ENCODE data around the gene NWD2.

NWD2 gene

DNA sequence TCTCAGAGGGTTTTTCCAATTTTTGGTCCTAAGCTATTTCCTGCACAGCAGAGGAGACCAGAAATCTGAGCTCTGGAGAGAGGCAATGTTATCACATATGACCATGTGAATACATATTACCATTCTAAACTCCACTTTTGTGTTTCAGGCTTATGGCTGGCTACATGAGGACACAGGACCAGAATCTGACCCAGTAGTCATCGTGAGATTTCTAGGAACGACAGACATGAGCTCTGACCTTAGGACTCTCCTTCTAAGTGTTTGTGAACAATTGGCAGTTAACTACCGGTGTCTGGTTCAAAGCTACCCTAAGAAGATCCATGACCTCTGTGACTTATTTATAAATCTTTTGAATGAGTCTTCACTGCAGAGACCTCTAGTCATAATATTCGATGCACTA is 198.6 kb downstream of the NWD2 start:
- DNase-seq = no peak

DNA sequence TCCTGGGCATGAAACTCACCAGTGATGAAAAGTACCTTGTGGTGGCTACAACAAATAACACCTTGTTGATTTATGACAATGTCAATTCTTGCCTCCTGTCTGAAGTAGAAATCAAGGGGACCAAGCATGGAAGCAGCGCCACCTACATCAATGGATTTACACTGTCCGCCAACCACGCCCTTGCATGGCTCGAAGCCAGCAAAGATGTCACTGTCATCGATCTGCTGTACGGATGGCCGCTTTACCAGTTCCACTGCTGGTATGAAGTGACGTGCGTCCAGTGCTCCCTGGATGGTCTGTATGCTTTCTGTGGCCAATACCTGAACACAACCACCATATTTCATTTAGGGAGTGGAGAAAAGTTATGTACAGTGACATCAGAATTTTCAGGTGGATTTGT is 200.5 kb downstream of the NWD2 start:
- DNase-seq = no peak

DNA sequence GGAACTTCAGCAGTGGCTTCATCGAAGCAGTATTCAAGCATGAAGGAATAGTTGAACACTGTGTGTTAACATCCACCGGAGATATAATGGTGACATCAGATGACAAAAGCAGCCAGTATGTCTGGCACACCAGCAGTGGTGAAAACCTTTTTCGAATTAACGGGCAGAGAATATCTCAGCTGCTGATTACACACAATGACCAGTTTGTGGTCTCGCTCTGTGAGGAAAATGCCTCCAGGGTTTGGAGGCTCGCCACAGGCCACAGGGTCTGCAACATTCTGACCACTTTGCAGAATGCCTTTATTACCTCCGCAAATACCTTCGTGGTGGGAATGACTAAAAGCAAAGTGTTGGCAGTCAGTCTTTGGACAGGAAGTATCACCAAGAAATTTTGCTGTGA is 201.5 kb downstream of the NWD2 start:
- no peak for DNase-seq

DNA sequence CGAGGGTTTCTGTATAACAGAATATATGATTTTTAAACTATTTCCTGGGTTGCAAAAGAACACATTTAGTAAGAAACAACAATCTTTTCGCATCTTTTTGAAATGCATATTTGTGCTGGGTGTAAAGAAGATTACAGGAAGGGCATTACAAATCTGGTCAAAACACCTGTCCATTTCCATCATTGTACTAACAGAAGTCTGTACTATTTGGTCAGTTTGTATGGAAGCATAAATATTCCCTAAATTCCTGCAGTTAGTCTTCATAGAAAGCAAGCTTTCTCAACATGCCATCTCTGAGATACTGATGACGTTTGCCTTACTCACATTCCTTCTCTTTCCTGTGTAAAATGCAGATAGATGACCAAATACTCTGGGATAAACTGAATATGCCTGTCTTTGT is 203.3 kb downstream of the NWD2 start:
- no peak for DNase-seq

DNA sequence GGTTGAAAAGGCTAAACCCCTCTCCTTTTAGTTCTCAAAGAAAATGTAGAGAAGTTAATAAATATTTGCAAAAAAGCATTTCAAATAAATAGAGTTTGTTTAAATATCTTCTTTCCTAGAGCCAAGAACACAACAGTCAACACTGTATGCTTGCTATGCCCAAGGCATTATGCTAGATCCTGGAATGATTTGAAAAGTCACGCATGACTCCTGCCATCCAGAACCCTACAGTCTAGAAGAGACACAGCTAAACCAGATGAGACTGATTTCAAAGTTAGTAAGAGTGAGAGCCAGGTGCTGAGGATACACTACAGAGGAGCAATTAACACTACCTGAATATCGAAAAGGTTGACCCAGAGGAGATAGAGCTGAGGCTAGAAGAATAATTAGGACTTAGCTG is 205.8 kb downstream of the NWD2 start:
- no peak for DNase-seq

DNA sequence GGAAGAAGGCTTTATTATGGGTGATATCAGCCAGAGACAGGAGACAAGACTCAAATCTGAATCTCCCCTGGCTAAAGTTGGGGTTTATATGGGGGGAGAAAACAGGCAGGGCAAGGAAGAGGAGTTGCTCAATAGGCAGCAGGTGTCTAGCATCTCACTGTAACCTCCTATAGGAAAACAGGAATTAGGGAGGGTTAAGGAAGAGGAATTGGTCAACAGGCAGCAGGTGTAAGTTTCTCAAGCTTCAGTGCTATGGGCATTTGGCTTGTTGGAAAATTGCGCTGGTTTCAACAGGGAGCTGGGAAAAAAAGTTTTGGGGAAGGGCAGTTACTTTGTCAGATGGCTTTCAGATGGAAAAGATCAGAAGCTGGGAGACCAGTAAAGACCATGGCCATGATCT is 206.4 kb downstream of the NWD2 start:
- no peak for DNase-seq

DNA sequence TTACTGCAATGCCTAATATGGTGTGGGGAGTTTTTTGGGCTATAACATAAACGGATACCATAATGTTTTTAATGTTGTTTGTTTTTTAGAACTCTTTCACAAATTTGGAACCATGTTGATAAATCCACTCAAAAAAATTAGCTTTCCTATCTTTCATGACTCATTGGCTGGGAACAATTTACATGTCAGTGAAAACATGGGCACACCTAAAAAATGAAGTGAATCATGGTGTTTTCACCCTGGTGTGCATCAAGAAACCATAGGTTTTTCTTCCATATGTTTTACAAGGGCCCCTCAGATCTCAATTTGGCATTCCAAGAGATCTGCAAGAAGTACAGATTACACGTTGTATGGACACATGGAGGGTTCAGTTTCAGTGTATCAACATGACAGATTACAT is 207.1 kb downstream of the NWD2 start:
- no peak for DNase-seq

DNA sequence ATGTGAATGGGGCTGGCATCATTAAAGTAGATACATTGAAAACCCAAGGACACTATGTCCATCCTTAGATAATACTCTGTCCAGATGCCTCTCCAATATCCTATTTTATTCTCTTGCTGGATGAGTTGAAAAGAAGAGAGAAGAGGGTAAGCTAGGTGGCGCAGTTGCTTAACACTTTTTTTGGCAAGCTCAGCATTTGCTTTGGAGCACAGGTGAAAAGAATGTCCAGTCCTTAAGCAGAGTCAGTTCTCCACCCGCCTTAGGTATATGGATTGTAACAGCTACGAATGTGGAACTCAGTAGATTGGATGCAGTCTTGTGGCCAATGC is 208.4 kb downstream of the NWD2 start:
- peak; percentile 41 for DNase-seq

DNA sequence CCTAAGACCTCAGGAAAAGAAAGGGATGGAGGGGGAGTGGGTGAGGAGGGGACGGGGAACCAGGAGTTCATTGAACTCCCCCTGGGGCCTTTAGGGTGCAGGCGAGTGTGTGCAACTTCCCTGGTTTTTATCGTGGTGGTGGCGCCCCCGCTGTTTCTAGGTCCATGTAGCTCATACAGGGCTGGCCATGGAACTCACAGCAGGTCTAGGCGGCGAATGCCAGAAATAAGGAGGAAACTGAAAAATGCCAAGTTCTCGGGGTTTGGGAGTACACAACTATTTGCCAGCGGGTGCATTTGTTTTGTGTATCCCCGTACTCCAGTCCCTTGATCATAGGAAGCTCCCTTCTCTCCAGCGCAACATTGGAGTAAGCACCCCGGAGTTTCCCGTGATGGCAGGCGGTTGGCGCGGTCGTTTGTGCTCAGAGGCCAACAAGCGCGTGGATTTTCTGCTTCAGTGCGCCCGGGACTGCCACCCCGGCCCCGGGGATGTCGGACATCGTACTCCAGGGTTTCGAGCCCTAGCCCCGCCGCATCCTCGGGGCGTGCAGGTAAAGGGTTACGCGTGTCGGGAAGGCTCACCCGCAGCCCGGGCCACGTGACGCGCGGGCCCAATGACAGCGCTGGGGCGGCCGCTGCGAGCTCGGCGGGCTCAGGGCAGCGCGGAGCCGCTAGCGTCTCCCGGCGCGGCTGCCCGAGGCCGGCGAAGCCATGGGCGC is 208.9 kb downstream of the NWD2 start:
- DNase-seq = no peak

DNA sequence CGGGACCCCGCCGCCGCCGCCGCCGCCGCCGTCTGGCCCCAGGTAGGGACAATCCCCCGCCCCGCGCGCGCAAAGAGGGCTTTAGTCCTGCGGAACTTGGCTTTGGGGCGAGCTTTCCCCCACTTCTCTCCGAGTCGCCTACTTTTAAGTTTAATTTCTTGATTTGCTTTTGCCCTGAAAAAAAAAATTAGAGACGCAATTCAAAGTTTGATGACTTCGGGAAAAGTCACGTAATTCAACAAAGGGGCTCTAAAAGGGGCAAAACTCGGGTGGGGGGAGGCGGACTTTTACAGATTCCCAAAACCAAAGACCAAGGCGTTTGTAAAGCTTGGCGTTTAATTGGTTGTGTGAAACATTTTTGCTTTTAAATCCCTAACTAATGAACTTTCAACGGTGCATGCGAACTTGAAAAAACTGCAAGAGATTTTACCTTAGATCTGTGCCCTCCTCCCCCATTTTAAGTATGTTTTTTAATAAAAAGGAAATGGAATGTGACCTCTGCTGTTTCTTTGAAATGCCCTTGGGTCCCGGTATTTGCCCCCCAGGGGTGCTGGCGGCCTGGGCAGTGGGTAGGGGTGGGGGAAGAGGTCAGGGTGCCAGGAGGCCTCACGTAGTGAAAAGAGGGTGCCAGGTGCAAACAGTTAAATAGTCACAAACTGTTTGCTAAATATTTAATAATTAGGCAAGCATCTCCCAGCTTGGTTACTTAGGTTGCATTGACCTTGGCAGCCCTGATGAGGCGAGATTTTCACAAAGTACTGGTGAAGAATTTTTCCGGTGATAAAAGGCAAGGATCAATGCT is 209.7 kb downstream of the NWD2 start:
- DNase-seq = no peak

DNA sequence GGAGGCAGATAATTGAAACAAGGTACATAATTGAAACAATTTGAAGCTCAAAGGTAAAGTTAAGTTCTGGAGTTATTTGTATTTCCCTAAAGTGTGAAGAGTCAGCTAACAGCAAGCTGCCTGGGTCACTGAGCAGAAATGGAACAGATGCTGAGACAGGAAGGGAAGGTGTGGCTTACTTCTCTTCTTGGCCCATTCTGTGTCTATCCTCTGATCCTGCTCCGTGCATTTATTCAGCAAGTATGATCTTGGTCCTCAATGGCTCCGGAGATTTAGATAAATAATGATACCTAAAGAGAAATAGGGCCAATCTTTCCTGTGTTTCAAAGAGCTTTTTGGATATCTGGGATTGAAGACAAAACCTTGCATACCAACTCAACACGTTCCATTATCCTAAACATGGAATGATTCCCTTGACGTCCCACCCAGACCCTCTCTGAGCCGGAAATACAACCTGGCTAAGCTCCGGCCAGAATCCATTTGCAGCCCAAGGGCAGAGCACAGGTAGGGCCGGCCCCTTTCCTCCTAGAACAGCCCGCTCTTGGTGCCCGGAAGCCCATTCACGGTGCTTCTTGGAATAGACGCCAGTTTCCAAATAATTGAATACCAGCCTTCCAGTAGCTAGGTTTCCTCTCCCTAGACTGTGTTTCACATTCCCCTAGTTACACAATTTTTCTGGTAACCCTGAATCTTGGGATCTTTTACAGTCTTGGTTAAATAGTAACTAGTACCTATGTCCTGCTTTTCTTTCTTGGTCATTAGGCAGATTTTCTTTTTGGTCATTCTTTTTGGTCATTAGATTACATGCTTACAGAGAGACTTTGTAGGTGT is 211.0 kb downstream of the NWD2 start:
- DNase-seq = no peak

DNA sequence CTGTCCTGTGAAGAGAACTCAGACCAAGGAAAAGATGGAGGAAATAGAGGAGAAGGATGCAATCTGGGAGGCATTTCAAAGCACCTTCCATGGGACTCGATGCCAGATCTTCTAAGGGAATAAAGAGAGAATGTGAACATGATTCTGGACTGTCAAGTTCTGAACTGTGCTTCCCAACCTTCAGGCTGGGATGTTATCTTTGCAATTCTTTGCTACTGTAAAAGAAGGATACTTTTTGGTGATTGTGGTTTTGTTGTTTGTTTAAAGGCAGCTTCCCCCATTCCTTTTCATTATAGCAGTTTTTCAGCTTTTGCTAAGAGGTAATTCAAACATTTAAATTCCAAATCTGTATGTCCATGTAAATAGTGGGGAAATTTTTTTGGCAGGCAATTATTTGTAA is 217.3 kb downstream of the NWD2 start:
- DNase-seq = no peak

DNA sequence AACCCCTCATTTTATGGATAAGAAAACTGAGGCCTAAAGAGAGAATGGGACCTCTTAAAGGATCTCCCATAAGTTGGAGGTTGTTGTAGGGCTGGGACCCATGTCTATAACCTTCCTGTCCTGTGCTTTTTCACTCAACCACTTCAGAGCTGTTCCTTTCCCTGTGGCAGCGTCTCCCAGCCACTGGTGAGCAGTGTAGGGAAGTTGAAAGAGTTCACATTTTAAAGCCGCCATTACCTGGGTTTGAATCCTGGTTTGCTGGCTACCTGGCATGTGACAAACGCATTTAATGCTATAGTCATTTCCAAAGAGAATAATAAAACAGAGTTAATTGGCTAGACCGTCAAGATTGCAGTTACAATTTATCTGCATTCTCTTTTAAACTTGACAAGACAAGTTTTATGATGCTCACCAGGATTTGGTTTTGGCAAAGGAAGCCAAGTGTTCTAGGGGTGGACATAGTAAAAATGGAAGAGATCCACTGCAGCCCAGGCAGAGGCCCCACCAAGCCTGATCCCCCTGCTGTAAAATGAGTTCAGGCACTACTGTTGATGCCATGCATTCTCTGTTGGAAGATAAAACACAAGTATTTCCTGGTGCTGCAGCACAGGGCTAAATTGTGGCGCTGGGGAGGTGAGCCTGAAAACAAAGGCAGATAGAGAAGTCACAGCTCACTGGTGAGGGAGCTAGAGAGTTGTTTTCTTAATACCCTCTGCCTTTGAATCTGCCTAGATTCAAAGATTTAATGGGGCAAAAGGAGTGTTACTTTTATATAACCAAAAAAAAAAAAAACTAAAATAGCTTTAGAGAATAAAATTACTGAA is 218.7 kb downstream of the NWD2 start:
- no peak for DNase-seq

DNA sequence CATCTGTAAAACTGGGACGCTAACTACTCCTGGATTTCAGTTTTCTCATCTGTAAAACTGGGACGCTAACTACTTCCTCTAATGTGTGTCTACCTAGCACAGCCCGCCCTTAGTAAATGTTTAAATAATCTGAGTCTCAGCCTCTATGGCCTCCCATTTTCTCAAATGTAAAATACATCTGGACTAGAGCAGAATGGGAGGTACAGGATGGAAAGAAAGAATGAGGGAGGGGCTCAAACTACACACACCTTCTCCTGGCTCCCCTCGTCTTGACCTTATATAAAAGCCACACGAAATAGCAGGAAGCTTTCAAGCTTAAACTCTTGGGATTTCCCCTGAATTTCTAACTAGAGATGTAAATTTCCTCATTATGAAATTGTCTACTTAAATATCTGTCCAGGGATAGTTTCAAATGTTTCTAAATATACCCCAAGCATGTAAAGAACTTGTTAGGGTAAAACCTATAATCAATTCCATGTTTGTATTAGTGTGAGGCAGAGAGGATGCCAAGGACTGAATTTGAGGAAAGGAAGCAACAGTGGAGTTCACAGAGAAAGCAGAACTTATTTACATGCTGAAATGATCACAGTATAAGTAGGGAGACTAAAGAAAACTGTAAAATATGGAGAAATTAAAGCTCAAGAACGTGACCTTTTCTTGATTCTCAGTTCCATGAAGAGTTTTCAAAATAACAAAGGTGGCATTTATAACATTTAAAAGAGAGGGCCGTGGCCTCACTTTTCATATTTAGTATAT is 220.0 kb downstream of the NWD2 start:
- no peak for DNase-seq

DNA sequence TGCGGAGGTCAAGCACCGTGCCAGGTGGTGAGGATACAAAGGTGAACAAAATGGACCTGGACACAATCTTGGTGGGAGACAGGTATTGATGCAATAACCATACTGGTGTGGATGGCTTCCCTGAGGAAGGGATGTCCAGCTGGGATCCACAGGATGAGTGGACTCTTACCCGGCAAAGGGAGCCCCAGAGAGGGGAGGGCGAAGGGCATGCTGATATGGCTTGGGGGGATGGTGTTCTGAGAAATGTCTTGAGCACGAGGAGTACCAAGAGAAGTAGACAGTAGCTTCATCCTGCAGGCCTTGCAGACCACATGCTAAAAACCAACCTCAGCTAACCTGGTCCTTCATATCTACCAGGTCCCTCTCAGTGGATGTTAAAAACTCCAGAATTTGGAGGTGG is 220.8 kb downstream of the NWD2 start:
- no peak for DNase-seq

DNA sequence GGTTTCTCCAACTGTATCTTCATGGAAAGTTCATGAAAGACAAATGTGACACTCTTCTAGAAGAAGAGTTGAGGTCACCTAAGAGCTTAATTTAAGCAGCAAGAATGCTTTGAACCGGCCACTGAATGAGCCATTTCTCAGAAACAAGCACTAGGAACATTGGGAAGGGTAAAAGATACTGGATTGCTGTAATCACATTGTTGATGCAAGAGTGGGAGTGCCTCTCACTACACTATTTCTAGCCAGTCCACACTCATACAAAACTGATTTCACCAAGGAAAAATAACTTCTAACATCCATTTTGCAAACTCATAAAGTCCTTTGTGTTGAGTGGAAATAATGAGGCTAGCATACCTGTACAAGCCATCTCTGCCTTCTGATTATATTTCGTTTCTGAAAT is 221.3 kb downstream of the NWD2 start:
- DNase-seq = no peak

DNA sequence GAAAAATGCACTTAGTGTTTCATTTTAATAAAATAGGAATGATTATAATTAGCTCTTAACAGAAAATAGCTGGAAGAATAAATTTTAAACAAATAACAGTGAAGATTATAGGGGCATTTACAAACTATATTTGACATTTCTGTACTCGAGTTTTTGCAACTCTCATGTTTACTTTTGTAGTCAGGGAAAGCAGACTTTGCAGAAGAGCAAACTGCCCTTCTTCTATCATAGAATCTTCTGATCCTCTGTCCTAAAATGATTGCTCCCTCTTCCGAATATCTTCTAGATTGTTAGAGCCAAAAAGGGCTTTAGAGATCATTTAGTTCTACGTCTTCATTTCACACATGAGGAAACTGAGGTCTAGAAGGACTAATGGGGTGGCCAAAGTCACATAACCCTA is 222.7 kb downstream of the NWD2 start:
- DNase-seq = no peak

DNA sequence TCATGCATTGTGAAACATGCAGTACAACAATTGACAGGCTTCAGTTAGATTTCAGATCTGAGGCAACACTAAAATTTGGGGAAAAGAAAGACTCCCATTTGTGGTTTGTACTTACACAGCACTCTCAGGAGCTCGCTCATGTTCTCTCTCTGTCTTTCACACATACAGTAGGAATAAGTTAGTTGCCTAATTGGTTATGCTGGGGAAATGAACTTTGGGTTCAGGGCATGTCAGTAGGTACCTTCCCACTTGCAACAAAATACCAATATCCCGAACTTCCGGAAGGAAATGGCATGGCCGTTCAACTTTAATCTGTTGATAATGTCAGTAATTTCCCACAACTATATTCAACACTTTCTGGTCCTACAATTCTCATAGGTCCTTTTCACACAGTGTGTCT is 223.3 kb downstream of the NWD2 start:
- DNase-seq = no peak

DNA sequence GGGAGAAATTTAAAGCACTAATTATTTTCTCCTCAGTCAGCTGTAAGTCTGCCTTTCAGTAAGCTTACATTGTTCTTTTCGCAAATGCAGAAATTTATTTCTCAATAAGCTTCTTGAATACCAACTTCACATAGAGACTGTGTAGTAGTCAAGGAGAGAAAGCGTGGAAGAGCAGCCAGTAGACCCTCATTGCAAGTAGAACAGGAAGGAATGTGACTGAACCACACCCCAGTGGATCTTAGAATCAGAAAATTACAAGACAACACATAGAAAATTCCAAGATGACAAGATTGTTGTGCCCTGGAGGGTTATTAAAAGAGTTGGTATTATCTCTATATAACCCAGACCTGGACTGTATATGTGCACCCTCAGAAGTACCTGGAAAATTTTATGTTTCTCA is 224.7 kb downstream of the NWD2 start:
- no peak for DNase-seq

DNA sequence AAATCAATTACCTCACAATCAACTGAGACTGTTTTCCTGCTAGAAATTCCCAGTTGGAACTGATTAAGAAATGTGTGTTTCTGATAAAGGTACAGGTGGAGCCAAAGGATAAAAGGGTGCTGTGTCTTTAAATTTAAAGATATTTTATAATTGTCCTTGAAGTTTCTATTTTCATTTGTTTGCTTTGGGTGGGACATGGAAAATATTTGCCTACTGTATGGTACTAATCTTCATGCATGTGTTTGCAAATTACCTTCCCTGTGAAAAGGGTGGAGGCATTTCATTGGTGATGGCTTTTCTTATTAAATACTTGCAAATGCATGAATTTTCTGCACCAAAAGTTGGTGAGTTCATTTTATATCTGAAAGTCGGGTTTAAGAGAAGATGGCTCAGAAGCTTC is 225.7 kb downstream of the NWD2 start:
- DNase-seq = no peak

DNA sequence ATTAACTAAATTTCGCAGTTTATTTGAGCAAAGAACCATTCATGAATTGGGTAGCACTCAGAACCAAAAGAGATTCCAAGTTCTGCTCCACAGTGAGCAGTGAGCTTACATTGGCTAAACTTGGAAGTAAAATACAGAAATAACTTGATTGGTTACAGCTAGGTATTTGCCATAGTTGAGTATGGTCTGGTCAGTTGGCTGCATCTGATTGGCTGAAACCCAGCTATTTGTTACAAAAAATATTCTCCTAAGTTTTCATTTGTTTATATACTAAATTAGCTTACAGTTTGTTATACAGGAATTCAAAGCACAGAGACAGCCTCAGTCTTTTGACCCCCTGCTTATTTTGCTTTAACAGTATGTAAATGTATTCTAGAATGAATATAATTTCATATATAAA is 226.6 kb downstream of the NWD2 start:
- no peak for DNase-seq

DNA sequence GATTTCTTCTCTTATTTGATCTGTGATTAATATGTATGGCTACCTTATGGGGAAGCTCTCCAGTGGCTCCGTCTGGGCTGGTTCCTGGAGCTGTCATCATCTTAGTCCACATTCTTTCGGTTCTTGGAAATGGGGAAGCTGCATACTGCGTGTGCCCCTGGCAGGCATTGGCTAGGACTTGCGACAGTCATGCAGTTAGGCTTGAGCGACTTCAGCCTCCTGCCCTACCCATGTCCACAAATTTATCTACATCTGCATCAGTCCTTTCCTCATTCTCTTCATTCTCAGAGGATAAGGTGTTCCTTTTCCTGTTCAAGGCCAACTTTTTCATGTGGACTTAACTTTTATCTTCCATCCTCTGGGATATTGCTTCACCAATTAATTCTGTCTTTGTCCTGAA is 227.4 kb downstream of the NWD2 start:
- DNase-seq = no peak
